Fibroblast of gingiva (primary cell): Measurements from ENCODE around the gene ITIH5.

Source experiments
- DNase-seq: peaks from one replicate; pipeline ENCODE4 v3.0.0-alpha.2; 2011; ENCODE audit warnings: low read depth

The ITIH5 gene

DNA sequence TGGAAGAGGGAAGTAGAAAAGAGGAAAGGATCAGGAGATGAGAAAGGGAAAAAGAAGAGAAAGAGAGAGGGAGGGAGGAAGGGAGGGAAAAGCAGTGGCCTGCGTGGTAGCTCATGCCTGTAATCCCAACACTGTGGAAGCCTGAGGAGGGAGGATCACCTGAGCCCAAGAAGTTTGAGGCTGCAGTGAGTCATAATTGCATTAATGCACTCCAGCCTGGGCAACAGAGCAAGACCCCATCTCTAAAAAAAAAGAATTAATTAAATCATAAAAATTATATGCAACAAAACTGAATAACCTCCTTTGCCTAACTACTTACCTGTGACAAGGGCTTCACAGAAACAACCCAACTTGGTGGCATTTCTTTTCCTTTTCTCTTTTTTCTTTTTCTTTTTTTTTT lies 148.1 kb downstream of the ITIH5 start:
- no peak for DNase-seq

DNA sequence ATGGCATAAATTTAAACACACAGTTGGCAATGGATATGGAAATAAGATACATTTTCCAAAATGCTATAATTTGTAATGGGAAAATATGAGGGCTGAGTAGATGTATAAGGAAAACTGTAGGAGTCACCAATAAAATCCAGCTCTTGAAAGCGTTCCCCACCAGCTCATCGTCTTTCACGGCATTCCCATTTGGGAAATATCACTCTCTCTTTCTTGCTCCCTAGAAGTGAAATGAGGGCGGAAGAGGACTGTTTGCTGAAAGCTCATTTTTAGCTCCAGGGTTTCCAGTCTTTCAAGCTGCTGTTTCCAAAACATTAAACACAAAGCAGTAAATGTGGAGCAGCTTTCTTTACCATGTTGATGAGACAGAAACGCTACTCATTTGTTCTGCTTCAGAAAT lies 151.3 kb downstream of the ITIH5 start:
- DNase-seq = no peak

DNA sequence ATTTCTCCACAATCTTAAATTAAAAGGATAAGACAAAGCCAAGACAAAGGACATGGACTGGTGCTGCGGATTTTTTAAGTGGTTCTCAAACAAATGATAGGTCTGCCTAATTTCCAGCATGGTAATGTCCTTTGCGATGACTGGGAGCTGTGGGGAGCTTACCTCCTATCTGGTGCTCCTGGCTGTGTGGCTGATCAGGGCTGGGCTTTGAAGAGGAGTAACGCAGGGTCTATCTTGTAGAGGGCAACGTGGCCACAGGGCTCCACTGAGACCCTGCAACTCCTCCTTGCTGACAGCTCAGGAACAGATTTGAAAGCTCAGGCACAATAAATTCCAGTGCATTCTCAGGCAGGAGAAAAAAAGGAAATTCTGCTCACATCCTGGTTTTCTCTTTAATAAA lies 152.8 kb downstream of the ITIH5 start:
- no peak for DNase-seq

DNA sequence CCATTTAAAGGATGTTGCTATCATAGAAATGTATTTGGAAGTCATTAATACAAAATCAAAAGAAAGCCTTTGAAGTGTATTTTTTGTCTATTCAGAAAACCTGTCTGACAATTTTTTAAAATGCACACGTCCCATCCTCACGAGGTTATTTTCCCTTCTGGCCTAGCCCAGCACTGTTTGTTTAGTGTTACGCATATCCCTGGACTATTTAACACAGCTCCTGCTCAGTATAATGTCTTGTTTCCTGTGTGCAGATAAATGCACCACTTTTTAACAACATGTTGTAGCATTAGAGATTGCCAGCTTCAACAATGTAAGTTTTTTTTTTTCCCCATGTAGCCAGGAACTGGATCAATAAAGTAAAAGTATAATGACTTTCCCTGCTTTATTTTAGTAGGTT lies 153.3 kb downstream of the ITIH5 start:
- no peak for DNase-seq

DNA sequence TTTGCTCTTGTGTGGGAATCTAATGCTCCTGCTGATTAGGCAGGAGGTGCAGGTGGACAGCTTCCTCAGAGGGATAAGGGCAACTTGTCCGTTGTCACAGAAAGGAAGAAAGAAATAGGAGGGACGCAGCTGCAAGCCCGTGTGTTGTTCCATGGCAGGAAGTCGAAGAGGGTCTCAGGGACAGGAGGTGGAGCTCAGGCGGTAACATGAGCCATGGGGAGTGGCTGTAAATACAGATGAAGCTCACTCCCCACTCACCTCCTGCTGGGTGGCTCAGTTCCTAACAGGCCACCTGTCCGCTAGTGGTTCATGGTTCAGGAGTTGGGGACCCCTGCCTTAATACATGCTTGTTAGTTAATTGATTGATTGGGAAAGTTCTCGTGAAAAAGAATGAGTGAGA lies 154.3 kb downstream of the ITIH5 start:
- no peak for DNase-seq

DNA sequence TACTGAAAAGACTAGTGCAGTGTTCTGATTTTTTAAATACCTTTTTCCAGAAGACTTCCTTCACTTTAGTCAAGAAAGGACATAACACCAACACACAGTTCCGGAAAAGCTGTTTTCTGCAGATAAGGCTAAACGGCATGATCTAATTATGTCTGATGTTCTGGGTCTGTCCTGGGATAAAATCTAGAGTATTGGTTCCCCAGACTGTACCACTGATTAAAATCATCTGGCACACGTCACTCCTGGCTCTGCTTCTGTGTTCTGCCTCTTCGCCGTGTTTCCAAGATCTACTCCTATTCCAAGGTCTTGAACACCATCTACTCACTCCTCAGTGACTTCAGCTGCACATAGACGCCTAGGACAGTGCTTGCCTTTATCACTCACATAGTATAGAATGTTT lies 155.2 kb downstream of the ITIH5 start:
- DNase-seq = no peak
